Stimulated activated CD8-positive, alpha-beta memory T cell treated with anti-CD3 and anti-CD28 coated beads, Interleukin-4, amount 100 ng/mL, for 4 hours (primary cell): ENCODE results near the gene DIPK1B.

Experiments
- DNase-seq, 2 donors: peaks; one replicate each; pipeline ENCODE4 v3.0.0-alpha.2; 2020; ENCODE audit warnings: low read depth in 2 of 2, low spot score in 1 of 2

Gene DIPK1B

DNA sequence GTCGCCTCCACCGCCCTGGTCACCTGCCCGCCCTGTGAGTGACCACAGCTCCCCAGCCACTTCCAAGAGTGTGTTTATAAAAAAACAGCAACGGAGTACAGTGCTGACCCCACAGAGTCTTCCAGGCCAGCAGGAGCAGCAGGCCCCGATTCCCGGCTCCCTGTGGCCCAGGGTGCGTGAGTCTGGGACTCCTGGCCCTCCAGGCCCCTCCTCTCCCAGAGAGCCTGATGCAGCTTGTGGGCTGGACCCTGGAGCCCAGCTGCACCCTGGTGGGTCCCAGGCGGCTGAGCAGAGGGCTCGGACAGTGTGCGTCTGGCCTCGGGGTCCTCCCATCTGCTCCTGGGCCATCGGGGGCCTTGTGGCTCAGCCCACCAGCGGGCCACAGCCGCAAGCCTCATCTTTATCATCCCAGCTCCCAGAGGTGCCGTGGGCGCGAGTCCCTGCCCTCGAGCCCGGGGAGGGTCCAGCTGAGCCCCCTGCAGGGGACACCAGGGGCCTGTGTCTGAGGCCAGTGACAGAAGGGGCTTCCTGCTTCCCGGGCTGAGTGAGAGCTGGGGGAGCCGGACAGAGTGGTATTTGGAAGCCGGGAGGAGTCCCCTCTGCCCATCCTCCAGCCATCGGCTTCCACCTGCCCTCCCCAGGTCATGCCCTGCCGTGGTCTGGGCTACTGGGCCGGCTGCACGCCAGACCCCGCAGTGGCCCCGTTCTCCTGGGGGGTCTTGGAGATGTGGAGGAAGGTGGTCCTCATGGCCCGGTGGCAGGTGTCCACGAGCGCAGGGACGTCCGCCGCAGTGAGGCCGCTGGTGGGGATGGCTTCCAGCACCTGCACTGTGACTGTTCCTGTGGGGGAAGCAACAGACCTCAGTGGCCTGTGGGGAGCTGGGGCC, 39.0 kb upstream of the DIPK1B start:
- DNase-seq = no peak

DNA sequence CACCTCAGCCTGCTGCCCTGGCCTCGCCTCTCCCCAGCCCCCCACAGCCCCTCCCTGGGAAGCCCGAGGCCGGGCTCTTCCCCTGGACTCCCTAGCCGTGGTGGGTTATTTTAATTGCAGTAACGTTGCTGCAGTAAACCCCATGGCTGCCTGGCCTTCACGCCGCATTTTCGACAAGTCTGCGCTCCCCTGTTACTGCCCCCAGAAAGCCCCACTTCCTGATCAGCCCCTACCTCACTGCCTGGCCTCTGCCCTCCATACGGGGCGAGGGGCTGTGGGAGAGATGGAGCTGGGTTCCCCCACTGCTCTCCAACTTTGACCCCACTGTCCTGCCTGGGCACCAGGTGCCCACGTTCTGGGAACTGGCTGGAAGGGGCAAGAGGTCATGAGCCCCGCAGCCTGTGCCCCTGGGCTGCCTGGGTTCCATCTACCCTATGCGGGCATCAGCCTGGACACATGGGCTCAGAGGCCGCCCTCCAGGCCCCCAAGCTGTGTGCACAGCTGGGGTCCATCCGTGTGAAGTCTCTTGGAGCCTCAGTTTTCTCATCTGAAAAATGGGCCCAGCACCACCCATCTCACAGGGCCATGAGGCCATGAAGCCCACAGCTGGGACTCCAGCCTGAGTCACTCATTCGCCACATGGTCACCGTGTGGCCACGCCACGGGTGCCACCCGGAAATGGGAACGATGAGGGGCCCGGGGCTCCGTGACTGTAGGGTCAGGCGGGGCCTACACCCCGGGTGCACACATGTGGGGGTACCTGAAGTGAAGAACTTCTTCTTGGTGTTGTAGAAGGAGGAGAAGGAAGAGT, 38.2 kb upstream of the DIPK1B start:
- DNase-seq = no peak

DNA sequence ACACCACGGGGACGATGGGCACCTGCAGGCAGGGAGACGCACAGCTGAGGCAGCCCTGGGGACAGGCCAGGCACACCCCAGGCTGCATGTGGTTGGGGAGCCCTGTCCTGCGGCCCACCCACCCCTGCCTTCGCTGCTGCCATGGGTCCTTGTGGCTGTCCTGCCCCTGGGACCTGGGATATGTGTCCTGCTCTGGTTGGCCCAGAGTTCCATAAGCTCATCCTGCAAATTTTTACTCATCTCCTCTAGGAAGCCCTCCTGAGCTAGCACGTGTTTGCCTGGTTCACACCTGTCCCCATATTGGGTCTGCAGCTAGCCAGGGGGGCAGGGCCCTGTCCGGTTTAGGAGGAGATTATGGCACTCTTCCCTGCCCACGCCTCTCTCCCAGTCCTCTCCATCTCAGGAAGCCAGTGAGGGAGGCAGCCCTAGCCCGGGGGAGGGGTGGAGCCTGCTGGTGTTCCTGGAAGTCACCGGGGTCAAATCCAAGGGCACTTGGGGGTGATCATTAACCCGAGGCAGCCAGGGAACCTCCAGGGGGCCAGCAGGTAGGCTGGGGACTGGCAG, 37.5 kb upstream of the DIPK1B start:
- no peak for DNase-seq

DNA sequence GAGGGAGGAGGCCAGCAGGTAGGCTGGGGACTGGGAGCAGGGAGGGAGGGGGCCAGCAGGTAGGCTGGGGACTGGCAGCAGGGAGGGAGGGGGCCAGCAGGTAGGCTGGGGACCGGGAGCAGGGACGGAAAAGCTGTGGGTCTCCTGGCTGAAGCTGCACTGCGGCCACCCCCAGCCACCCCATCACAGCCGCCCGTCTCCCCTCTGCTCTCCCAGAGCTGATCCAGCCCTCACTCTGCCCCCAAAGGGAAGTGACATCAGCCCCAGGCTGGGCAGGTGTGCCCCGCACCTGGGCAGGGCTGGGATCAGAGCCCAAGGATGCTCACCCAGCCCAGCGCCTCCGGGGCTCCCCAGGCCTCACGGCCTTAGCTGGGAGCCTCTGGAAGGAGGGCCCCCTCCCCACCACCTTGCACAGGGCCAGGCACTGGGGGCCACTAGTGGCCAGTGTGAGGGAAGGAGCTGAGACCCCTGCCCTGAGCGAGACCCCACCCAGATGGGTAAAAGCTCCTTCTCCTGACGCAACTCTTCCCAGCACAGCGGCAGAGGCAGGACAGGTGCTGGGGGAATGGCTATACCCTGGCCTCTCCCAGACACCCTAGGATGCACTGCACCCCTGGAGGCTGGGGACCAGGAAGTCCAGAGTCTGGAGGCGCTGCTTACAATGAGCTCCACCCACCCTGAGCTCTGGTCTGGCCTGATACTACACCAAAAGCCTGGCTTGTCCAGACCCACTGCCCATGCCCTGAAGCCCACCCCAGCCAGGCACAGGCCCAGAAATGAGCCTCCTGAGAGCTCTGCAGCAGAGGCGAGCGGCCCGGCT, 36.7 kb upstream of the DIPK1B start:
- DNase-seq = no peak

DNA sequence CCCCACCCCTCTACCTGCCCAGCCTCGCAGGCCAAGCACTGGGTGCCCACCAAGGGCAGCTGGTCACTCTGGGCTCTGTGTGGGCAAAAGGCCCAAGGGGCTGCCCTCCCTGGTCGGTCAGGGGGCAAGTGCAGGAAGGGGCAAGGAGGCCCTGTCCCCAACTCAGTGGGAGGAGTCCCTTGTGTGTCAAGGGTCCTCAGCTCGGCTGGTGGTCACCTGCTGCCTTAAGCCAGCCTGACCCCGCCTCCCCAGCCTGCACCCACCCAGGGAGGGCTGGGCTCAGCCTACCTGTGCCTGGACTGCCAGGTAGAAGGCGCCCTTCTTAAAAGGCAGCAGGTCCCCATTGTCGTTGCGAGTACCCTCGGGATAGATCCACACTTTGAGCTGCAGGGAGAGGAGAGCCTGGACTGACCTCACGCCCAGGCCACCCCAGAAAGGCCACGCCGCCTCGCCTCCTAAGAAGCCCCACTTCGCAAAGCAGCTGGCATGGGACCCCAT, 36.0 kb upstream of the DIPK1B start:
- DNase-seq = no peak

DNA sequence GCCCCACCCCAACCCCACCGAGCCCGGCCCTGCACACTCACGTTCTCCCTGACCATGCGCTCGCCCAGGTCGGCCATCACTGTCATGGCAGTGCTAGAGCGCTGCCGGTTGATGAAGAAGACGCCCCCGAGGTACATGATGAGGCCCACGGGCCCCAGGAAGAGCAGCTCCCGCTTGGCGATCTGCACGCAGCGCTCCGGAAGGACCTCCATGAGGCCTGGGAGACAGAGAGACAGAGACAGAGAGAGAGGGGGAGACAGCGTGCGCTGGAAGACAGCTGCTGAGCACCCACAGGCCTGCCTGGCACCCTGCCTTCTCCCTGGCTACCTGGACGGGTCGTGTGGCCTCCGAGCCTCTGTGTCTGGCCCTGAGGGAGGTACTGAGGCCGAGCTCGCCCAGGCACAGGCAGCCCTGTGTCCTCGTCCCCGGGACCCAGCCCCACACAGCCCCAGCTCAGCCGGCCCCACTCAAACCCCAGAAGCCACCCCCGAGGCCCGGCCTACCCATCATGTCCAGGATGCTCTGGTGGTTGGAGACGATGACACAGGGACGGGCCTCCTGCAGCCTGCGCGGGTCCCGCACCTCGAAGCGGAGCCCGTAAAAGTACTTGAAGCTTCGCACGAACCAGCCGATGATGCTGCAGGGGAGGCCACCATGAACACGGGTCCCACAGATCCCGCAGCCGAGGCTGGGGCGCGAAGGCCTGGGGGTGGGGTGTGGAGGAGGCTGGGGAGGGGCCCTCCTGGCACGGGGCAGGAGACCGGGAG, 35.3 kb upstream of the DIPK1B start:
- DNase-seq = no peak

DNA sequence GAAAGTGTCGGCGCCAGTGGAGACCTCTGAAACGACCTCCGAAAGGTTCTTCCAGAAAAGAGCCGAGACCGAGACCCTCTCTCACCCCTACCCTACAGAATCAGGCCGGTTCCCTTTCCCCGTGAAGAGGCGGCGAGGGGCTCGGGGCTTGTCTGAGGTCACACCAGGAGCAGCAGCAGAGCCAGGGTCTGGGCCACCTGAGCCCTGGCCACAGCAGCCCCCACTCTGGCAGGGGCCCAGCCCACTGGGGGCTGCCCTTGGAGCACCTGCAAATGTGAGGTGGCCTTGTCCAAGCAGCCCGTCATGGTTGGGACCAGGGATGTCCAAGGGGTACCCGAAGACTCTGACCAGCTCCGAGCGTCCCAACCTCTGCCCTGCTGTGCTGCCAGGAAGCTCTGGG, 34.3 kb upstream of the DIPK1B start:
- no peak for DNase-seq

DNA sequence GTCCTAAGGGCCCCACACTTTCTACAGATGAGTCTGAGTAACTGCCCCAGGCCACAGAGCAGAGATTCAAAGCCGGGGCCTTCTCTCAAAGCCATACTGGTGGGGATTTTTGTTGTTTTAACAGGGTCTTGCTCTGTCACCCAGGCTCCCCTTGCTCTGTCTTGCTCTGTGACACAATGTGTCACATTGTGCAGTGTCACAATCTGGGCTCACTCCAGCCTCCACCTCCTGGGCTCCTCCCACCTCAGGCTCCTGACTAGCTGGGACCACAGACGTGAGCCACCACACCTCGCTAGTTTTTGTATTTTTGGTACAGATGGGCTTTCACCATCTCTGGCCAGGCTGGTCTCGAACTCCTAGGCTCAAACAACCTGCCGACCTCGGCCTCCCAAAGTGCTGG, 33.7 kb upstream of the DIPK1B start:
- DNase-seq = no peak

DNA sequence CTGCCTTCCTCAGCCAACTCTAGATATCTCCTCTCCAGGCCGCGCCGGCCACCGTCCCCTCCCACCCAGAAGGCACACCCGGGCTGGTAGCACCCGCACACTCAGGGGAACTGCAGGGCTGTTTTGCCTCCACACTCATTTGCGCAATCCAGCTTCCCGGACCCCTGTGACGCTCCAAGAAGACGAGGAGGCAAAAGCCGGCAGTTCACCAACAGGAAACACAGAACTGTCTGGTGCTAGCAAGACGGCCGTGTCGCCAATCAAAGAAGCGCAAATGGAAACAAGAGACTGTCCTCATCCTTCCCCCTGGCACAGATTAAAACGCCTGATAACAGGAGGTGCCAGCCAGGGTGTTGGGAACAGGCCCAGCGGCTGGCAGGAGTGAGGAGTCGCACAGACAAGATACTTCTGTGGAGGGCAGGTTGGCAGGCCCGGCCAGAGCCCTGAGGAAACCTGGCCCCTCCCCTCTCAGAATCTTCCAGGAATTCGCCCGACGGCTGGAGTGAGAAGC, 32.9 kb upstream of the DIPK1B start:
- DNase-seq = no peak

DNA sequence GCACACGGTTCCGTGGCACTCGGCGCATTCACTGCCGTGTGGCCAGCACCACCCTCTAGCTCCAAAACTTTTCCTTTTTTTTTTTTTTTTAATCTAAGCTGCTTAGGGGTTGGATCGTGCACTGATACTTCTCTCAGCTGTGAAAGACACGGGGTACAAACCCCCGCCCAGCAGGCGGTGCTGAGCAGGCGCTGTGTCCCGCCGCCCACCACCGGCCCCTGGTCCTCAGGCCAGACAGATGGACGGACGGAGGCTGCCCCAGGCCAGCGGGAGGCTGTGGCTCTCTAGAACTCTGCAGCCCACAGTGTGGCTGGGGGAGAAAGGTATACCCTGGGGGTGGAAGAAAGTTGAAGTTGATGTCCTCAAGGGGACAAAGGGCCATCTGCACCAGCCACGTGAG, 31.3 kb upstream of the DIPK1B start:
- no peak for DNase-seq

DNA sequence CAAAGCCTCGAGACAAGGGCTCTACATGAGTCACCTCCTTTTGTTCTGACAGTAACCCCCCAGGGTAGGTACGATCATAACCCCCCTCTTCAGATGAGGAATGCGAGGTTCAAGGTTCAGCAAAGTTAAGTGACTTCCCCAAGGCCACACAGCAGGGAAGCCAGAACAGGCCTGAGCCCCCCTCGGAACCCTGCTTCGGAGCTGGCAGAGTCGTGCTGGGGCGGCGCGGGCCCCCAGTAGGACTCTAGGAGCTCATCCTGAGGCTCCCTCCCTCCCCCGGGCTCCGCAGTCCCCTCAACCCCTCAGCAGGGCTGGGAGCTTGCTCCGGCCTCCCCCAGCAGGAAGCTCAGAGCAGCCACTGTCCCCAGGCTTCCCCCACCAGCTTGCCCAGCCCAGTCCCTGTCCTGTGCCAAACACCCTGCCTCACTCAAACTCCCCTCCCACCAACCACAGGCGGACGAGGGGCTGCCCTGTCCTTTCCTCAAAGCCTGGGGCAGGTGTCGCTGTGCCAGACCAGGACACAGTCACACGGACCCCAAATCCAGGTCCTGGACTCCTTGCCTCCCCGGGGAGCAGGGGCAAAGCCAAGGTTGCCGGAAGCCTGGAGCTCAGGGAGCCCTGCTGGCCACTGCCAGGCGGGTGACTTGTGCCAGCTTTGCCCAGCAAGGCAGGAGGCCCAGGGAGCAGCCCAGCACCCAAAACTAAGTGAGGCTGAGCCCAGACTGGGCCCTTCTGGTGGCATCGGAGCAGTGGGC, 30.2 kb upstream of the DIPK1B start:
- no peak for DNase-seq

DNA sequence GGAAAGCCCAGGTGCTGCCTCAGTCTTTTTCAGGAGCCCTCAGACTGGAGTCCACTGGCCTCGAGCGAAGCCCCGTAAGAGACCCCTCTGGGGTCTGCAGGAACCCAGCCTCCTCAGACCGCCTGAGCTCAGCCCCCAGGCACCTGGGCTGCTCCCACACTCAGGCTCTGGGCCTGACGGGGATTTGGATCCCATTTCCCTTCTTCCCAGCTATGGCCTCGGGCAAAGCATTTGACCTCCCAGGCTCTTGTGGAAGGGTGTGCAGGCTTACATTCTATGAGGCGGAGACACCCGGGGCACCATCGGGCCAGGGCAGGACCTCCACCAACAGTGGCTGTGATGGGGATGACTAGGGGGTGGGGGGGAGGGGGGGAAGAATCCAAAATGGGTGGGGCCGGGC, 29.7 kb upstream of the DIPK1B start:
- DNase-seq = no peak

DNA sequence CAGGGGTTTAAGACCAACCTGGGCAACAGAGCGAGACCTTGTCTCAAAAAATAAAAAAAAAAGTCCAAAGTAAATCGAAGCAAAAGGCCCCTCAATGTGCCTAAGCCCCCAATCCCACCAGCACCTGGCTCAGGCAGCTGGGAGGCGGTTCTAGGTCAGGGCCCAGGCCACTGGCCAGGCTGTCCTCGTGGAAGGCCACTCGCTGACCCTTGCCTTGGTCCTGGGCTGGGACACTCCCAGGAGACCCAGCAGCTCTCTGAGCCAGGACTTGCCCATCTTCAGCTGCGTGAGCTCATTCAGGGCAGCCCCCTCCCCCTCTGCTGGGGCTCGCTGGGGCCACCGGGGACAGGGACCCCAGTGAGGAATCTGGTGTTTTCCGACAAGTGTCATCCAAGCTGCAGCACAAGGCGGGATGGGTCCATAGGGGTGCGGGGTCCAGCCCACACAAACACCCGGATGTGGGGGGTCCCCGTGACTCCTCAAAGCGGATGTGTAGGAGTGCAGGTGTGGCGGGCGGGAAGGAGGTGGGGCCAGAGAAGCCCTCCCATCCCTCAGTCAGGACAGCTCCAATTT, 29.1 kb upstream of the DIPK1B start:
- no peak for DNase-seq

DNA sequence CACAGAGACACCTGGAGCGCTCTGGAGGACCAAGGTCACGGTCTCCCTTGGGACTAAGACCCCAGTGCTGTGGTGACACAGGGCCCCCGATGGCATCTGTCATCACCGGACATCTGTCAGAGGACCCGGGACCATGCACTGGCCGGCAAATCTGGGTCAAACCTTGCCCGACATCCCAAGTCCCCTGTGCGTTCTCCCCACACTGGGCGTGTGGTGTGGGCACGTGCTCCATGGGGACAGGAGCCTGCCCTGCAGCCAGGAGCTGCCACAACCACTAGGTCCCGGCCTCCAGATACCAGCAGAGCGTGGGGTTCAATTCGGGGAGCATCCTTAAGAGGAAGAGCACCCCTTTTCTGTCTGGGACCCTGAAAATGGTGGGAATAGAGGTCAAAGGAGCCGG, 28.6 kb upstream of the DIPK1B start:
- no peak for DNase-seq

DNA sequence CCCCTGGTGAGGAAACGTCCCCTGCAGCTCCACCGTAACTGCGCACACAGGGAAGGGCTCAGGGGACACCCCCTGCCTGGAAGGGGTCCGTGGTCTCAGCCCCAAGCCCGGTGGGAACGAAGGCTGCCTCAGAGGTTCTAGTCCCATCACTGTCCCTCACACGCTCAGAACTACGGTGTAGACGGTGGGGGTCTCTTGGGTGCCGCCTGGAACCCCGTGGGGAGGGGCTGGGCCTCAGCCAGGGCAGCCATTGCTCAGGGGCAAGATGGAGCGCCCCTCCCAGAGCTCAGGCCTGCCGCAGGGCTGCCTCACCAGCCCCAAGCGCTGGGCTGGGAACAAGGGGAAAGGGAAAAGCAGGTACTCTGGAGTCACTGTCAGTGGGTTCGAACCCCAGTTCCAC, 28.0 kb upstream of the DIPK1B start:
- no peak for DNase-seq

DNA sequence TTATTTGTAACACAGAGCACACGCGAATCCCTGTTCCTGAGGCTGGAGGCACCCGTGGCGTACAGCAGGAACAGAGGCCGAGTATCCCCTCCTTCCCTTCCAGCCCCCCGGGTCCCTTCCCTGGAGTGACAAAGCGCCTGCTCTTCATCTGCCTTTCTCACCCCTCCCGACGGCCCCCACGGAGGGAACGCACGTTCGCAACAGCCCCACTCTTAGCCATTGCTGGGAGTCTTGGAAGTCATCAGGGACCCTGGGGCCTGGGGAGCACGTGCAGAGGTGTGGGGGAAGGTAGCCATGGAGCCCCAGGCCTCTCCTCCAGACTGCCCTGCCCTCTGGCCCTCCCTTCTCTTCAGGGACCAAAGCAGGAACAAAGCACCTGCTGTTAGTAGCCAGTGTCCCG, 27.6 kb upstream of the DIPK1B start:
- DNase-seq = no peak

DNA sequence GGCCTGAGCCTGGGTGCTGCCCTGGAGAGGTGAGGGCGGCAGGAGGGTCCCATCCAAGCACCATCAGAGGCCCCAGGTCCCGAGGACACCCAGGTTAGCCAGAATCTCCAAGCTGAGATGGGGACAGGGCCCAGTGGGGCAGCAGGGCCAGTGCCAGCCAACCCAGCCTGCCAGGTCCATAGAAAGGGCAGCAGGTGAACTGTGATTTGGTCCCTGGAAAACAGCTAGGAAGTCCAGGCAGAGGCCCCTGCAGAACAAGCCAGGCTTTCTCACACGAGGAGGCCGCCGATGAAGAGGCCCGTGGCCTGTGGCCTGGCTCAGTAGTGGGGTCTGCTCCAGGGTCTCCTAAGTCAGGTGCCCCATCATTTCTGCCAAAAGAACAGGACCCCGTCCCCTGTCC, 27.2 kb upstream of the DIPK1B start:
- no peak for DNase-seq

DNA sequence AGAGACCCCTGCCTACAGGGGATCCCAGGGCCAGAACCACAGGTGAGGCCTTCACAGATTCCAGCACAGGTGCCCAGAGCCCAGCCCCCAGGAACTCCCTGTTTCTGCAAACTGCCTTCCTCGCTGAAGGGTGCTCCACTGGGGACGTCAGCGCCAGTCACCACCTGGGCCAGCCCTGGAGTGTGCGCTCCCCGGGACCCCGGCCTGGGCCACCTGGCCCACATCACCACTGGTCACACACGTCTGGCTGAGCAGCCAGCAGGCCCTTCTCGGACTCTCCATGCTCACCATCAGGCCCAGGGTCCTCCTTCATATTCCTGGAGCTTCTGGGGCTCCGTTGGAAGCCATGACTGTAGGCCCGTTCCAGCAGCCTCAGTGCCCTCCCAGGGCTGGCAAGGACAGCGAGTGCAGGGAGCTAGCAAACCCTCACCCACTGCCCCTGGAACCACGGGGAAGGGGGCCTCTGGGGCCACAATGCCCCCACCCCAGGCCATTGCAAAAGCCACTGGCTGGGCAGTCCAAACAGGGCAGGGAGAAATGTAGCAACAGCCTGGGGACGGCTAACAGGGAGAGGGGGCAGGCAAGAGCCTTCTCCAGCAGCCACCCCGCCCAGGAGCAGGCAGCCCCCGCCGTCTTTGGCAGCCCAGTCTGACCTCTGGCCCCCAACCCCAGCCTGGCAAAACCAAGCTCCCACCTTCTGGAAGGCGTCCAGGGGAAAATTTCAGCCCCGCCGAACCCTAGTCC, 26.4 kb upstream of the DIPK1B start:
- no peak for DNase-seq

DNA sequence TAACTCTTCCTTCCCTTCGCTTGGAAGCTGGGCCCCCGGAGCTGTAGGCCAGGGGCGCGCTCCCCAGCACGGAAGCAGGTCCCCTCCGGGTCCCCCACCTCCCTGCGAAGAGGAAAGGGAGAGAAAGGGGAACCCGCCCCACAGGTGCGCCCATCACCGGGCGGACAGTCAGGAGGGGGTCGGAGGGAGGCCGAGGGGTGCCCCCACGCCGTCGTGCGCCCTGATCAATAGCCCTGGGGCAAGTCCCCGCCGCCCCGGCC, 25.9 kb upstream of the DIPK1B start:
- no peak for DNase-seq
